Mesendoderm (in vitro differentiated cells): ENCODE results near the gene KRTAP6-3. TPM values are rescaled to one million over a fixed set of nuclear protein-coding genes. Genes with fewer than 3 reads are reported as not detected.

Experiments used
- small RNA-seq: library from polyadenylated mRNA; stranded (forward); fragments of <200 nt; extraction: miRNeasy Mini kit (QIAGEN cat#:217004); gene quantifications from one replicate; pipeline ENCODE3, GENCODE V24; 2013; ENCODE audit not compliant: insufficient read depth

Gene KRTAP6-3

Small RNAs within 50 kb of the gene (small RNA-seq; reads per million reads assigned to genes)
- gene KRTAP20-1 (not detected), gene KRTAP20-3 (not detected), gene KRTAP20-4 (not detected), gene KRTAP22-1 (not detected), gene KRTAP22-2 (not detected)
